ENCODE measurements around the gene RHEX. TPM values are rescaled to one million over a fixed set of nuclear protein-coding genes. Genes with fewer than 3 reads are reported as not detected.

The RHEX gene
- total RNA-seq, 6 donors from 2014 or later = 1.4 to 19.0 (median 6.8) TPM; not detected in 1

- H3K4me1 ChIP-seq = no peaks in the 10 kb centered on the region
- H3K27ac ChIP-seq = no peak overlapping the region
- no peaks in the 10 kb centered on the region for H3K27me3 ChIP-seq
- no peaks in the 10 kb centered on the region for H3K36me3 ChIP-seq
- no peak overlapping the region for H3K4me3 ChIP-seq
- 38 to 44% methylated on average over 6 to 8 of the region's 8 CpGs for WGBS, 2 donors
- ATAC-seq (ENCODE audit: low FRiP score in 2 of 2) (no peak), DNase-seq (no peak)
- H3K9me3 ChIP-seq = no peaks in the 10 kb centered on the region
- TF ChIP-seq EP300 (IDR thresholded peaks at IDR 0.05) = no peak
- TF ChIP-seq, protein P1, sequence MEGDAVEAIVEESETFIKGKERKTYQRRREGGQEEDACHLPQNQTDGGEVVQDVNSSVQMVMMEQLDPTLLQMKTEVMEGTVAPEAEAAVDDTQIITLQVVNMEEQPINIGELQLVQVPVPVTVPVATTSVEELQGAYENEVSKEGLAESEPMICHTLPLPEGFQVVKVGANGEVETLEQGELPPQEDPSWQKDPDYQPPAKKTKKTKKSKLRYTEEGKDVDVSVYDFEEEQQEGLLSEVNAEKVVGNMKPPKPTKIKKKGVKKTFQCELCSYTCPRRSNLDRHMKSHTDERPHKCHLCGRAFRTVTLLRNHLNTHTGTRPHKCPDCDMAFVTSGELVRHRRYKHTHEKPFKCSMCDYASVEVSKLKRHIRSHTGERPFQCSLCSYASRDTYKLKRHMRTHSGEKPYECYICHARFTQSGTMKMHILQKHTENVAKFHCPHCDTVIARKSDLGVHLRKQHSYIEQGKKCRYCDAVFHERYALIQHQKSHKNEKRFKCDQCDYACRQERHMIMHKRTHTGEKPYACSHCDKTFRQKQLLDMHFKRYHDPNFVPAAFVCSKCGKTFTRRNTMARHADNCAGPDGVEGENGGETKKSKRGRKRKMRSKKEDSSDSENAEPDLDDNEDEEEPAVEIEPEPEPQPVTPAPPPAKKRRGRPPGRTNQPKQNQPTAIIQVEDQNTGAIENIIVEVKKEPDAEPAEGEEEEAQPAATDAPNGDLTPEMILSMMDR (IDR thresholded peaks at IDR 0.05) = no peak
- TF ChIP-seq POLR2AphosphoS5 (IDR thresholded peaks at IDR 0.05) = no peak
- no peak for TF ChIP-seq POLR2A (IDR thresholded peaks at IDR 0.05)
Observed at GRCh38 chr1:206080026-206080820, 27.2 kb downstream of the RHEX start.

DNA sequence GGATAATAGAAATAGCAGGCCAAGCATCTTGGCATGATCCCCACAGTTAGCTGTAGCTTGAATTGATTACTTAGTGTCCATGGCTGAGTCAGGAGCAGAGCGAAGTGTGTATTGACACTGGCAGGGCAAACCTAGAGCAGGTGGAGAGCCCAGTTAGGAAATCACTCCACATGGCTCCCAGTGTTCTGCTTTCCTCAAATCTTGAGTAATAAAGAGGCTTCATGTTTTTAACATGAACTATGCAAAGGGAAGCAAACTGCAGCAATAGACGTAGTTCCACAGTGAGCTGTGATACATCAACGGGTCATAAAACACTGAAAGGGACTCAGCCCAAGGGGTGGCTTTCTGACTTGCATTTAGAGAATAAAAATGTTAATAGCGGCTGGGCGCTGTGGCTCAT is 28.9 kb downstream of the RHEX start:
- no peaks in the 10 kb centered on the region for H3K36me3 ChIP-seq
- no peaks in the 10 kb centered on the region for H3K4me1 ChIP-seq
- no peak for TF ChIP-seq POLR2AphosphoS5 (IDR thresholded peaks at IDR 0.05)
- TF ChIP-seq, protein P1 (IDR thresholded peaks at IDR 0.05) = no peak
- no peak for ATAC-seq (ENCODE audit: low FRiP score in 2 of 2)
- H3K27ac ChIP-seq = no peak overlapping the region
- H3K4me3 ChIP-seq = no peak overlapping the region
- WGBS, 2 donors = 70 to 79% methylated on average over 5 of the region's 5 CpGs
- DNase-seq = no peak
- H3K27me3 ChIP-seq = no peaks in the 10 kb centered on the region
- H3K9me3 ChIP-seq = no peaks in the 10 kb centered on the region

GRCh38 chr1:206082831-206083695 is 30.1 kb downstream of the RHEX start:
- no peaks in the 10 kb centered on the region for H3K36me3 ChIP-seq
- no peaks in the 10 kb centered on the region for H3K4me1 ChIP-seq
- ATAC-seq (ENCODE audit: low FRiP score in 2 of 2) (no peak), DNase-seq (no peak)
- WGBS, 2 donors = 50 to 52% methylated on average over 8 of the region's 8 CpGs
- no peak overlapping the region for H3K4me3 ChIP-seq
- no peaks in the 10 kb centered on the region for H3K27me3 ChIP-seq
- H3K9me3 ChIP-seq = no peaks in the 10 kb centered on the region
- no peak overlapping the region for H3K27ac ChIP-seq
- TF ChIP-seq, protein P1 (IDR thresholded peaks at IDR 0.05) = no peak
- no peak for TF ChIP-seq POLR2A (IDR thresholded peaks at IDR 0.05)
- TF ChIP-seq POLR2AphosphoS5 (IDR thresholded peaks at IDR 0.05) = no peak
- TF ChIP-seq EP300 (IDR thresholded peaks at IDR 0.05) = no peak

GRCh38 chr1:206083750-206084149 is 30.8 kb downstream of the RHEX start:
- Histone ChIP-seq H3K27me3 (no peaks in the 10 kb centered on the region), H3K9me3 (no peaks in the 10 kb centered on the region), H3K27ac (no peak overlapping the region), H3K4me1 (no peaks in the 10 kb centered on the region), H3K36me3 (no peaks in the 10 kb centered on the region), H3K4me3 (no peak overlapping the region)
- WGBS, 2 donors = 88 to 97% methylated on average over 1 to 2 of the region's 2 CpGs
- no peak for TF ChIP-seq POLR2AphosphoS5 (IDR thresholded peaks at IDR 0.05)
- TF ChIP-seq EP300 (IDR thresholded peaks at IDR 0.05) = no peak
- TF ChIP-seq POLR2A (IDR thresholded peaks at IDR 0.05) = no peak
- TF ChIP-seq, protein P1 (IDR thresholded peaks at IDR 0.05) = no peak
- DNase-seq = no peak
- no peak for ATAC-seq (ENCODE audit: low FRiP score in 2 of 2)

Measured in upper lobe of left lung (tissue), 6 donors.